ENCODE data around the gene VSX2.

Gene VSX2

GRCh38 chr14:74240794-74241651 lies 1.8 kb downstream of the VSX2 start:
- in situ Hi-C loops (cut with MboI; ENCODE audit: low pct_unique_long_range_greater_than_20kb, low sequenced_read_pairs, unreplicated experiment), result no loop called here
- TF ChIP-seq CTCF (IDR thresholded peaks at IDR 0.05; ENCODE audit: extremely low read depth, insufficient read depth, missing control alignments), result no peak
- DNase-seq (ENCODE audit: low spot score), result peak; percentile 67

- in situ Hi-C loops (cut with MboI; ENCODE audit: low pct_unique_long_range_greater_than_20kb, low sequenced_read_pairs, unreplicated experiment), result no loop called here
- TF ChIP-seq CTCF (IDR thresholded peaks at IDR 0.05; ENCODE audit: extremely low read depth, insufficient read depth, missing control alignments), result no peak
- no peak for DNase-seq (ENCODE audit: low spot score)
Observed at GRCh38 chr14:74241652-74242017, 2.4 kb downstream of the VSX2 start.

GRCh38 chr14:74242021-74242779 lies 3.0 kb downstream of the VSX2 start:
- no peak for TF ChIP-seq CTCF (IDR thresholded peaks at IDR 0.05; ENCODE audit: extremely low read depth, insufficient read depth, missing control alignments)
- in situ Hi-C loops (cut with MboI; ENCODE audit: low pct_unique_long_range_greater_than_20kb, low sequenced_read_pairs, unreplicated experiment), result no loop called here
- no peak for DNase-seq (ENCODE audit: low spot score)

GRCh38 chr14:74242780-74243042 lies 3.5 kb downstream of the VSX2 start:
- no peak for DNase-seq (ENCODE audit: low spot score)
- in situ Hi-C loops (cut with MboI; ENCODE audit: low pct_unique_long_range_greater_than_20kb, low sequenced_read_pairs, unreplicated experiment), result no loop called here
- TF ChIP-seq CTCF (IDR thresholded peaks at IDR 0.05; ENCODE audit: extremely low read depth, insufficient read depth, missing control alignments), result no peak

GRCh38 chr14:74243051-74243450 lies 3.8 kb downstream of the VSX2 start:
- in situ Hi-C loops (cut with MboI; ENCODE audit: low pct_unique_long_range_greater_than_20kb, low sequenced_read_pairs, unreplicated experiment), result no loop called here
- DNase-seq (ENCODE audit: low spot score), result no peak

GRCh38 chr14:74244115-74244514 lies 4.9 kb downstream of the VSX2 start:
- DNase-seq (ENCODE audit: low spot score), result no peak
- in situ Hi-C loops (cut with MboI; ENCODE audit: low pct_unique_long_range_greater_than_20kb, low sequenced_read_pairs, unreplicated experiment), result no loop called here
- TF ChIP-seq CTCF (IDR thresholded peaks at IDR 0.05; ENCODE audit: extremely low read depth, insufficient read depth, missing control alignments), result no peak

More at GRCh38 chr14:74243051-74243450, 3.8 kb downstream of the VSX2 start:
- TF ChIP-seq CTCF (IDR thresholded peaks at IDR 0.05; ENCODE audit: extremely low read depth, insufficient read depth, missing control alignments), result no peak

All from GM13977 (cell line).